NCI-H1417 treated with DMSO at 0.1 percent for 48 hours (cell line): Measurements from ENCODE around the gene ADGRG3.
A peak's percentile ranks its signal among the peaks of the same experiment; 100 is the strongest.
"Not testable (repeated sequence)": the region's sequence is repeated elsewhere in the genome, so short reads cannot be mapped to it uniquely, and the experiment has no call there.

Source experiments
- DNase-seq: peaks from one replicate; lab custom pipeline; 2025; lab: John Stamatoyannopoulos, UW

ADGRG3 gene

DNA sequence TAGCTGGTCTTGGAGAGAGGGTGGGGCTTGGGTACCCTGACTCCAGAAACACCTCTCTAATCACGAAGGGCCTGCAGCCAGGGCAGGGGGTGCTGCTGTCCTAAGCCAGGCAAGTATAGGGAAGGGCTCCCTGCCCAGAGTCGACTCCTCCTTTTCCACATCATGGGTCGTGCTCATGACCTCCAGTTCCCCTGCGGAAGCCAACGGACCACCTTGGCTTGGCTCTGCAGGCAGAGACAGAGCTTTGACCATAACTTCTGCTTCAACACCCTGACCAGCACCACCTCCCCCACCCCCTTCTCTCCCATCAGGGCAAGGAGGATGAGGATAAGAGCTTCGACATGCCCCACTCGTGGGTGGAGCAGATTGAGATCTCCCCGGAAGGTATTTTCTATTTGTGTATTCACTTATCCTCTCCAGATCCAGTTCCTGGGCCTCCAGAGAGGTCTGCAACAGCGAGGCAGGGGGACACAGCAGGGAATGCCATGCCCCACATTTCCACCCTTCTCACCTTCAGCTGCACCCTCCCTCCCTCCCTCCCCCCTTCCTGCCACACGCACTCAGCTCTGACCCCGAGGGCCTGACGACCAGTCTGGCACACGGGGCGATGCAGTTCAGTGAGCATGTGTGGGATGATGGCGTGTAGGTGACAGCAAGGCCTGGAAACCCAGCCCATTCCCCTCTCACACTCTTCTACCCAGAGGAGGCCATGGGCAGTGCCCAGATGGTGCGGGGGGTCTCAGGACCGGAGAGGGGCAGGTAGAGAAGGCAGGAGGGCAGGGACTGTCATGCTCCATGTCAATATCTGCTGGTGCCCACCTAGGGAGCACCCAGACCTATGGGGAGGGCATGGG lies 53.5 kb downstream of the ADGRG3 start:
- DNase-seq = no peak

DNA sequence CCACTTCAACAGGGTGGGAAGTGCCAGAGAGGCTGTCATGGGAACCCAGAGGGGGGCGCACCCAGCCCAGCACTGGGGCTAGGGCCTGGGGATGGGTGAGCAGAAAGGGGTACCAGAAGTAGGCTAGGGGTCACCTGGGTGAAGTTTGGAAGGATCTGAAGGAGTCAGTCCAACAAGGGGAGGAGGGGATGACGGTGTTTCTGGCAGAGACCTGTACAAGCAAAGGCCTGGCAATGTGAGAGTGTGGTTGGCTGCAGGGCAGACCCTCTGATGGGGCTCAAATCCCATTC lies 54.0 kb downstream of the ADGRG3 start:
- DNase-seq = no peak

DNA sequence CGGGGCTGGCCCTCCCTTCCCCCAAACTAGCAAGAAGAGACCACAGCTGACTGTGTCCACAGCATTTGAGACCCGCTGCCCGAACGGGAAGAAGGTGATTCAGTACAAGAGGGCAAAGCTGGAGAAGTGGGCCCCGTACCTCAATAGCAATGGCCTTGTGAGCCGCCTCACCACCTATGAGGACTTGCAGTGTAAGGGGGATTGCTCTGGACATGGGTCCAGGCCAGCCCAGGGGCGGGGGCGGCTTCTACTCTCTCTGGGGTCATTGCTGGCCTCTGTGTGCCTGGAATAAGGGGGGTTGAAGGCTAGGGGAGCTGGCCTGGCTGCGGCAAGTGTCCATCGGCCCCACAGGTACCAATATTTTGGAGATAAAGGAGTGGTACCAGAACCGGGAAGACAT lies 54.5 kb downstream of the ADGRG3 start:
- no peak for DNase-seq

DNA sequence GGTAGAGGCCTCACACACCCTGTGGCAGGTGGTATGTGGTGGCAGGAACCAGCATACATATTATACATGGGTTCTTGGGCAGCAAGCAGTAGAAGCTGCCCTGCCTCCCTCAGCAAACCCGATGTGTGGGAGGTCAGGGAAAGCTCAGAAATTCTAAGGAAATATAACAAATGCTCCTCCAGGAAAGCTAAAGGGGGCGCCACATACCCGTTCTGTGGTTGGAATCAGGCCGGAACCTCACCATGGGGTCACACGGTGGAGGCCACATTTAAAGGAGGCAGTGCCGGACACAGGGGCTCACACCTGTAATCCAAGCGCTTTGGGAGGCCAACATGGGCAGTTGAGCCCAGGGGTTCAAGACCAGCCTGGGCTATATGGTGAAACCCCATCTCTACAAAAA lies 55.1 kb downstream of the ADGRG3 start:
- no peak for DNase-seq

DNA sequence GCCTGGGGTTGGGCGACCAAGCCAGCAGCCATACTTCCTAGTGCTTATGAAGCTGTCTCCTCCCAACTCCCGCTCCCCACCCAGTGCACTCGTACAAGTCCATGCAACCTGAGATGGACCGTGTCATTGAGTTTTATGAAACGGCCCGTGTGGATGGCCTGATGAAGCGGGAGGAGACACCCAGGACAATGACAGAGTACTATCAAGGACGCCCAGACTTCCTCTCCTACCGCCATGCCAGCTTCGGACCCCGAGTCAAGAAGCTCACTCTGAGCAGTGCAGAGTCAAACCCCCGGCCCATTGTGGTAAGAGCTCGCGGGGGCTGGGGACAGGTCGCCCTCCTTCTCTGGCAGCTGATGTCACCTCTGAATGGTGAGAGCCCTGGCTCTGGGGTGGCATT lies 56.4 kb downstream of the ADGRG3 start:
- no peak for DNase-seq

DNA sequence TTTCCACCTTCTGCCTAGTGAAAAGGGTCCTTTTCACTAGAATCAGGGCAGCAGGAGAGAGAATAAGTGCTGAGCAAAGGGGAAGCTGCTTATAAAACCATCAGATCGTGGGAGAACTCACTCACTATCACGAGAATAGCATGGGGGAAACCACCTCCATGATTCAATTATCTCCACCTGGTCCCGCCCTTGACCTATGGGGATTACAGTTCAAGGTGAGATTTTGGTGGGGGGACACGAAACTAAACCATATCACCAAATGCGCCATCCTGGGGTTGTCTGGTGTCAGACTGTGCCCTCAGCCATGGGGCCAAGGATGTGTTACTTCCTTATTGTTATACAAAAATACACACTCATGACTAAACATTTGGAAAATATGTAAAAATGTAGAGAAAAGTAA lies 57.0 kb downstream of the ADGRG3 start:
- no peak for DNase-seq

DNA sequence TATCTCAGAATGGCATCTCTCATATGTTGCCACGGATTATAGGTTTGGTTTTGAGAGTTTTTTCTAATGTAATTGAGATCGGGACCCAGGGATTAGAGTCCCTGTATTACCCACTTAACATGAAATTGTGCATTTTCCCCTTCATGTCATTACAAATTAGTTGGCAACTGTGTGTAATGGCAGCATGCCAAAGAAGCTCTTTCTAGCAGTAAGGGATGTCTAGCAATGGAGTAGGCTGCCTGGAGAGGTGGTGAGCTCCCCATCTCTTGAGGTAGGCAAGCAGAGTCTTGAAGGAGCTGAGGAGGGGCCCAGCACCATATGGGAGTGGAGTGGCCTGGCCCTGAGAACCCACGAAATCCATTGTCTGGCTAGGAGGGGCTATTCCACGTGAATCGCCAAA lies 57.4 kb downstream of the ADGRG3 start:
- DNase-seq = no peak

DNA sequence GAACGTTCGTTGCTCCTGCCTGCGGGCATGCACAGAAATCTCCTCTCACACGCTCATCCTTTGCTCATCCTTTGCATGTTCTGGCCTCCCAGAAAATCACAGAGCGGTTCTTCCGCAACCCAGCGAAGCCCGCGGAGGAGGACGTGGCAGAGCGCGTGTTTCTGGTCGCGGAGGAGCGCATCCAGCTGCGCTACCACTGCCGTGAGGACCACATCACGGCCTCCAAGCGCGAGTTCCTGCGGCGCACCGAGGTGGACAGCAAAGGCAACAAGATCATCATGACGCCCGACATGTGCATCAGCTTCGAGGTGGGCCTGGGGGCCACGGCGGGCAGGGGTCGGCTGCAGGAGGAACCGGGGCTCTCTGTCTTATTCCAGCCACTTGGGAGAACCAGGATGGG lies 57.9 kb downstream of the ADGRG3 start:
- no peak for DNase-seq

DNA sequence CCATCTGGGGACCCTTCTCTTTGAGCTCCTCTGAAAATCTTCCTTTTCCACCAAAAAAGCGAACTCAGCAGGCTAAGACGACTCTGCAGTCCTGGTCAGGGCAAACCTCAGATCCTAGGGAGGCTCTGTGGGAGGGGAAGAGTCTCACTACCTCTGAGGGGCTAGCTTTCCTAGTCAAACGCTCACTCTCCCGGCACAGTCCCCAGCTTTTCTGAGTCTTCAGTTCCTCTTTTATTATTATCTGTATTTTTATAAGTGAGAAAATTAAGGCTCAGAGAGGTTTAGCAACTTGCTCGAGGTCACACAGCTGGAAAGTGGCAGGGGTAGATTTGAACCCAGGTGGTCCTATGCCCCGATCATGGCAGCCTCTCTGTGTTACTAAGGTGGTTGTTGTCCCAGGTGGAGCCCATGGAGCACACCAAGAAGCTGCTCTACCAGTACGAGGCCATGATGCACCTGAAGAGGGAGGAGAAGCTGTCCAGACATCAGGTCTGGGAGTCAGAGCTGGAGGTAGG lies 58.4 kb downstream of the ADGRG3 start:
- DNase-seq = no peak

DNA sequence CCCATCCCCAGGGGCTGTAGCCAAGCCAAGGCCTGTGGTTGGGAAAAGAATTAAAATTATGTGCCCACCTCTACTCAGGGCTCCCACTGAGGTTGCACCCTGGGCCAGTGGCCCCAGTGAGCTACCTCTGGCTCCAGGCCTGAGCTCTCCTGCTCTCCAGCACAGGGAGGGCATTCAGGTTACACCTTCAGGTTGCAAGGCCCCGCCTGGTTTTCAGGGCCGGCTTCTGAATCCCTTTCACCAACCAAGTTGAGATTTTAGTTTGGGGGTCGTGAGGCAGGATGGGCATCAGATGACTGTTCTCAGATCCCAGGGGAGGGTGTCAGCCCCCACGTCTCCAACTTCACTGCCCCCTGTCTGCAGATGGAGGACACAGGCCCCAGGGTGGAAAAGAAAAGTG lies 59.5 kb downstream of the ADGRG3 start:
- no peak for DNase-seq

DNA sequence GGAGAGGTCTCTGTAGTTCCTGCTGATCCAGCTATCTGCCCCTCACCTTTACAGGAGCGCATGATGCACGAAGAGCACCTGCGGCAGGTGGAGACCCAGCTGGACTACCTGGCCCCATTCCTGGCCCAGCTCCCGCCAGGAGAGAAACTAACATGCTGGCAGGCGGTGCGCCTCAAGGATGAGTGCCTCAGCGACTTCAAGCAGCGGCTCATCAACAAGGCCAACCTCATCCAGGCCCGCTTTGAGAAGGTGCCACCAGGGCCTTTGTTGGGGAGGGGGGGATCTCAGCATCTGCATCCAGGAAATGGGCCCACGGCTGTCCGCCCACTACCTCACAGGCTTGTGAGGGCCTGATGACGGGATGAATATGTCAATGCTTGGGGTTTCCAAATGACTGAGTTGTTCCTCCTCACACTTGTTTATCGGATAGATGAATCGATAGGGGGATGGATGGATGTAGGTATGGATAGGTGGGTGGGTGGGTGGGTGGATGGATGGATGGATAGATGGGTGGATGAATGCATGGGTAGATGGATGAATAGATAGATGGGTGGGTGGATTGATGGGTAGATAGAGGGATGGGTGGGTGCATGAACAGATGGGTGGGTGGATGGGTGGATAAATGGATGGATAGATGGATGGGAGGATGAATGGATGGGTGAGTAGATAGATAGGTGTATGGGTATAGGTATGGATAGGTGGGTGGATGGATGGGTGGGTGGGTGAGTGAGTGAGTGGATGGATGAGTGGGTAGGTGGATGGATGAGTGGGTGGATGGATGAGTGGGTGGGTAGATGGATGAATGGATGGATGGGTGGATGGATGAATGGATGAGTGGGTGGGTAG lies 60.5 kb downstream of the ADGRG3 start:
- DNase-seq = no peak

DNA sequence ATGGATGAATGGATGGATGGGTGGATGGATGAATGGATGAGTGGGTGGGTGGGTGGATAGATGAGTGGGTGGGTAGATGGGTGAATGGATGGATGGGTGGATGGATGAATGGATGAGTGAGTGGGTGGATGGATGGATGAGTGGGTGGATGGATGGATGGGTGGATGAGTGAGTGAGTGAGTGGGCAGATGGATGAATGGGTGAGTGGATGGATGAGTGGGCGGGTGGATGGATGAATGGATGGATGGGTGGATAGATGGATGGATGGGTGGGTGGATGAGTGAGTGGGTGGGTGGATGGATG lies 61.0 kb downstream of the ADGRG3 start:
- DNase-seq = no peak

DNA sequence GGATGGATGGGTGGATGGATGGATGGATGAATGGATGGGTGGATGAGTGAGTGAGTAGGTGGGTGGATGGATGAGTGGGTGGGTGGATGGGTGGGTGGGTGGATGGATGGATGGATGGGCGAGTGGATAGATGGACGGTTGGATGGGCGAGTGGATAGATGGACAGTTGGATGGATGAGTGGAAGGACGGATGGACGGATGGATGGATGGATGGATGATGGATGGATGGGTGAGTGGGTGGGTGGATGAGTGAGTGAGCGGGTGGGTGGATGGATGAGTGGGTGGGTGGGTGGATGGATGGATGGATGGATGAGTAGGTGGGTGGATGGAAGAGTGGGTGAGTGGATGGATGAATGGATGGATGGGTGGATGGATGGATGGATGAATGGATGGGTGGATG lies 61.7 kb downstream of the ADGRG3 start:
- DNase-seq = not testable (repeated sequence)

DNA sequence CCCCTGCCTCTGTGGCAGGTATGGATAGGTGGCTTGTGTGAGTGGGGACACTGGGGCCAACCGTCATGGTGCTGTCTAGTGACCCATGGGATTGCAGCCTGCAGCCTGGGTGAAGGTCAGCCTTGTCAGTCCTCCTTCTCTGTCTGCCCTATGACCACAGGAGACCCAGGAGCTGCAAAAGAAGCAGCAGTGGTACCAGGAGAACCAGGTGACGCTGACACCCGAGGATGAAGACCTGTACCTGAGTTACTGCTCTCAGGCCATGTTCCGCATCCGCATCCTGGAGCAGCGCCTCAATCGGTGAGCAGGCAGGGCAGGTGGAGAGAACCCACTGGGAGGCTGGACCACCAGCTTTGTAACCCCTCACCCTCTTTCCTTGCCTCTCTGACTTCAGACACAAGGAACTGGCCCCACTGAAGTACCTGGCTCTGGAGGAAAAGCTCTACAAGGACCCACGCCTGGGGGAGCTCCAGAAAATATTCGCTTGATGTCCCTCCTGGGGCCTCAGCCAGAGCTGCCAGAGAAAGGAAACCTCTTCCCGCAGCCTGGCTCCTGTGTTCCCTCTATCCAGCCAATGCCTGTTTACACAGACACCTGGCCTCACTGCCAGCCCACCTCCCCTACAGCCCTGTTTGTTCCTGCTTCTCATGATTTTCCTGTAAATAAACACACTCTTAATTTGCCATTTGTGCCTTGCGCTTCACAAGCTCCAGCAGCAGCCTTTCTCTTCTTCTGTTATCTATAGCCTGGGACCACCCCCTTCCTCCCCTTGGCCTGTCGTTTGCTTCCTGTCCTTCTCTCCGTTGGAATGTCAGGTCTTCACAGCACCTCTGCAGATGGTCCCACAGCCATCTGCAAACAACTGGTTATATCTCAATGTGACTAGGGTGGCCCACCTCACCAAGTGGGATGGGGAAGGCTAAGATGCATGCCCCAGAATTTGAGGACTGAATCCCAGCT lies 62.9 kb downstream of the ADGRG3 start:
- no peak for DNase-seq

DNA sequence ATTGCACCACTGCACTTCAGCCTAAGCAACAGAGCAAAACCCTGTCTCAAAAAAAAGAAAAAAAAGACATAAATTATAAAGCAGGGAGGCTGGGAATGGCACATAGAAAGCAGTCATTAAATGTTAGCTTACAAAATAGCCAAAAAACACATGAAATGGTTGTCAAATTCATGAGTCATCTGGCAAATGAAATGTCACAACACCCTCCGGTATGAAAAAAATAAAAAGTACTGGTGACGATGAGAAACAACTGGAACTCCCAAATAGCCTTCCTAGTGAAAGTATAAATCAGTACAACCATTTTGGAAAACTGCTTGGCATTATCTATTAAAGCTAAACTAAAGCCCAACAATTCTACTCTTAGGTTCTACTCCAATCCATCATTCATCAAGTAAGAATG lies 63.9 kb downstream of the ADGRG3 start:
- no peak for DNase-seq

DNA sequence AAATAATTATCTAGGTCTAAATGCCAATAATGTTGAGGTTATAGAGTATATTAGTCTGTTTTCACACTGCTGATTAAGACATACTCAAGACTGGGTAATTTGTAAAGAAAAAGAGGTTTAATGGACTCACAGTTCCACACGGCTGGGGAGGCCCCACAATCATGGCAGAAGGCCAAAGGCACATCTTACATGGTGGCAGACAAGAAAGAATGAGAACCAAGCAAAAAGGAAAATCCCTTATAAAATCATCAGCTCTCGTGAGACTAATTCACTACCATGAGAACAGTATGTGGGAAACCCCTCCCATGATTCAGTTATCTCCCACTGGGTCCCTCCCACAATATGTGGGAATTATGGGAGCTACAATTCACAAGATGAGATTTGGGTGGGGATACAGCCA lies 64.6 kb downstream of the ADGRG3 start:
- no peak for DNase-seq

DNA sequence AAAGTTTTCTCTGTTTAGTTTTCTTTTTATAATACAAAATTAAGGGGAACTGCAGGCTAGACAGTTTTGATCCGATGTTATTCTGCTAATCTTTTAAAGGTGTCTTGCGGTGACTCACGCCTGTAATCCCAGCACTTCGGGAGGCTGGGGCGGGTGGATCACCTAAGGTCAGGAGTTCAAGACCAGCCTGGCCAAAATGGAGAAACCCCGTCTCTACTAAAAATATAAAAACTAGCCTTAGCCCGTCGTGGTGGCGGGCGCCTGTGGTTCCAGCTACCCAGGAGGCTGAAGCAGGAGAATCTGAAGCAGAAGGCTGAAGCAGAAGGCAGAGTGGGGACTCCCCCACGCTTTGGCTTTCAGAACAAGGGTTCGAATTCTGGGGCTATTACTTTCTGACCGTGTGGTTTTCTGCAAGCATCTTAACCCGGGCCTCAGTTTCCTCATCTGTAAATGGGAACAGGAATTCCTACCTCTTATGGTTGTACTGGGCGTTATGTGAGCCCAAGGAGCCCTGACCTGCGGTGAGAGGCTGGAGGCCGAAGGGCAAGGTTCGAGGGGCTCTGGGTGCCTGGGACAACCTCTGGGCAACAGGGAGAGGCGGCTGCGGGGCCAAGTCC lies 66.3 kb downstream of the ADGRG3 start:
- no peak for DNase-seq

DNA sequence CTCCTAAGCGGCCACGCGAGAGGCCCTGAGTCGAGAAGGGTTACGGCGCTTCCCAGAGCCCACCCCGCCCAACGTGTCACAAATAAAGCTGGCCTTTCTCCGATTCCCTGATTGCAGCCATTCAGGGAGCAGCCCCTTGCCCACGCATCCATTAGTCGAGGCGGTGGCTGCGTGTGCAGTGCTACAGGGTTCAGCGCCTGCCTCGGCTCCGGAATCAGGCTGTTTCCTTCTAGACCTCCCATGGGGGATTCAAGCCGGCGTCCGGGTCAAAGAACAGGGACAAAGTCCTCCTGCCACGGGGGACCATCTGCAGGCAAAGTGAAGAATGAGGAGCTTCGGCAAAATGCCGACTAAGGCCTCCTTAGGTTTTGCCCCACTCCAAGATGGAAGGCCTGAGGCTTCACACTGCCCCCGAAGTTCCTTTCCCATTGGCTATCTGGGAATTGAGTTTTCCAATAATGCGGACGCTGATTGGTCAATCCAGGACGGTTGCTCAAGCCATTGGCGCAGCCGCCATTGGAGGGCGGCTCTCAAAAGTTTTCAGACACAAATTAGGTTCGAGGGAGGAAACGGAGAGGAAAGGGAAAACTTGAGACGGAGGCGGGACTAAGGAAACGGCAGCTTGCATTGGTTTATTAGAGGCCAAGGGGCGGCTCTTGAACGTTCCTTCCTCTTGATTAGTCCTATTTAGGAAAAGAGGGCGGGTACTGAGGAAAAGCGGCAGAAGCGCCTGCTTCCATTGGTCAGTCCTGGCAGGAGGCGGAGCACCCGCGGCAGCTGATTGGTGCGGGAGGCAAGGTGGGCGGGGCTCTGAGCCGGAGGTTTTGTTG lies 67.0 kb downstream of the ADGRG3 start:
- DNase-seq = peak; percentile 99

DNA sequence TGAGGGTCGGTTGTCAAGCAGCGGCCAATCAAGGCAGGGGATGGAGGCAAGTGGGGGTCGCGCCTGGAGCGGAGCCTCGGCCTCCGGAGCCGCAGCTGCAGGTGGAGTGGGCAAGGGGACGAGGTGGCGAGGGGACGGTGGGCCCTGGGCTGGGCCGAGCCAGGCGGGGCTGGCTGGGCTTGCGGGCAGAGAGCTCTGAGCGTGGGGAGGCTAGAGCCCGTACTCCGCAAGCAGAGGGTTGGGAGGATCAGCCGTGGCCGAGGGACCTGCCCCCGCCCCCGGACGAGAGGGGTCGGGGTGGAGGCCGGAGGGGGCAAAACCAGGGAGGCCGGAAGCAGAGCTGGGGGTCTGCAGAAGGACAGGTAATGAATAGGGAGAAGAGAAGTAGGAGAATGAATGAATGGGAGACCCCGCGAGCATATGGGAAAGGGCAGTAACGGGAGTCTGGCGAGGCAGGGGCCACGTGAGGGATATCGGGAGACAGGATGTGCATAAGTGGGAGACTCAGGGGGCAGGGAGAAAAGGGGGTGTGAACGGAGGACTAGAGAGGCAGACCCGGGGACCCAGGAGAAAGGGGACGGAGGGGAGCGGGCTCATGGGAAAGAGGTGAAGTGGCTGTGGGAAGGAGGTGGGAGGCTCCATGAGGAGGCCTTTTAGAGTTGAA lies 67.8 kb downstream of the ADGRG3 start, which contains the start of gene KATNB1:
Gene KATNB1 (plus strand): TSS at position 16 of the 664 bp plus-strand sequence. CDS start 1,474 bp downstream, outside the sequence.
- no peak for DNase-seq
